ENCODE data around the gene KIF17. TPM values are rescaled to one million over a fixed set of nuclear protein-coding genes. Genes with fewer than 3 reads are reported as not detected.

KIF17 gene
- total and polyA plus RNA-seq, 2 of the 4 experiments (the other 2 are of a cell fraction): 4.5 to 5.7 TPM

- CTCF ChIA-PET: no interaction called here
- no peak overlapping the region for H2AFZ ChIP-seq (replicated peaks; ENCODE audit: low read length, poor library complexity)
- H2BK120ac ChIP-seq (ENCODE audit: low read depth, low read length): no peak overlapping the region
- H3K56ac ChIP-seq (ENCODE audit: extremely low read depth, insufficient read depth, low read length): no peak overlapping the region
- no peak overlapping the region for H2BK5ac ChIP-seq (ENCODE audit: low read depth, low read length, poor library complexity, severe bottlenecking)
- dilution Hi-C loops (cut with HindIII; ENCODE audit: low sequenced_read_pairs, unreplicated experiment): no loop called here
- H3K4me1 ChIP-seq (ENCODE audit: control insufficient read depth, insufficient read depth, low read length): peaks cover 2% of the 10 kb centered on the region
- peaks cover 50% of the 10 kb centered on the region for H3K36me3 ChIP-seq (ENCODE audit: control insufficient read depth, insufficient read depth, low read length)
- no peak overlapping the region for H3K4ac ChIP-seq (ENCODE audit: low read depth, low read length)
- H4K91ac ChIP-seq (ENCODE audit: insufficient read depth, low read depth, low read length): no peak overlapping the region
- ATAC-seq (ENCODE audit: low read depth) (no peak), DNase-seq (no peak)
- H3K23ac ChIP-seq (ENCODE audit: low read depth, low read length): no peak overlapping the region
- no peak overlapping the region for H2AK5ac ChIP-seq (ENCODE audit: low read depth, low read length)
- in situ Hi-C loops (cut with MboI; ENCODE audit: low sequenced_read_pairs): no loop called here
- peaks cover 3% of the 10 kb centered on the region for H3K9me1 ChIP-seq (ENCODE audit: insufficient read depth, low read length)
- no peaks in the 10 kb centered on the region for H3K27me3 ChIP-seq (ENCODE audit: control insufficient read depth, insufficient read depth, low read length)
- TF ChIP-seq USF2 (IDR thresholded peaks at IDR 0.05; ENCODE audit: low read depth, low read length) (no peak), POLR2A (IDR thresholded peaks at IDR 0.05; ENCODE audit: low read depth, low read length) (no peak), CHD1 (IDR thresholded peaks at IDR 0.05; ENCODE audit: low read depth, low read length) (no peak), BHLHE40 (IDR thresholded peaks at IDR 0.05; ENCODE audit: low read depth, low read length) (no peak), NFE2L2 (IDR thresholded peaks at IDR 0.05; ENCODE audit: low read depth, low read length) (no peak), MAZ (IDR thresholded peaks at IDR 0.05; ENCODE audit: borderline replicate concordance, low read depth, low read length) (no peak), CEBPB (IDR thresholded peaks at IDR 0.05; ENCODE audit: low read depth, low read length) (no peak), ELK1 (IDR thresholded peaks at IDR 0.05; ENCODE audit: borderline replicate concordance, low read depth, low read length) (no peak), MAFK (IDR thresholded peaks at IDR 0.05; ENCODE audit: low read depth, low read length) (no peak), FOS (IDR thresholded peaks at IDR 0.05; ENCODE audit: low read depth, low read length) (no peak), MXI1 (IDR thresholded peaks at IDR 0.05; ENCODE audit: borderline replicate concordance, low read depth, low read length) (no peak)
- WGBS, 2 experiments (ENCODE audit: extremely low coverage in 2 of 2, insufficient read length in 1 of 2): 95% methylated on average over 5 of the region's 12 CpGs; no CpG with 5 or more reads in 1 of the 2 experiments
- no peak overlapping the region for H3K4me3 ChIP-seq (ENCODE audit: insufficient read depth, low read depth, low read length)
- no peak overlapping the region for H3K4me2 ChIP-seq (ENCODE audit: low read depth, low read length)
- no peak overlapping the region for H3K18ac ChIP-seq (ENCODE audit: low read depth, low read length)
- H2BK20ac ChIP-seq (ENCODE audit: low read depth, low read length): no peak overlapping the region
- H3K79me1 ChIP-seq (ENCODE audit: low read depth in 1 of 2, low read length in 2 of 2): peaks cover 34 to 76% of the 10 kb centered on the region in 2 experiments
- no peak overlapping the region for H3K27ac ChIP-seq (ENCODE audit: insufficient read depth, low read length)
- H2AK9ac ChIP-seq (replicated peaks; ENCODE audit: low read depth, low read length, poor library complexity): no peak overlapping the region
- no TSS peak for BruUV-seq (replicated peaks)
- H4K20me1 ChIP-seq (ENCODE audit: insufficient read depth, low read length): no peaks in the 10 kb centered on the region; the same call in 1 of the 2 replicates
- H2BK15ac ChIP-seq (ENCODE audit: low read depth, low read length): no peak overlapping the region
- H3K9ac ChIP-seq (ENCODE audit: low read depth, low read length): no peak overlapping the region
- H3K9me3 ChIP-seq (ENCODE audit: control insufficient read depth, insufficient read depth, low read length): no peaks in the 10 kb centered on the region
- H4K8ac ChIP-seq (ENCODE audit: low read depth in 2 of 2, low read length in 2 of 2): no peak overlapping the region
- H3K14ac ChIP-seq (replicated peaks; ENCODE audit: low read depth, low read length): no peak overlapping the region
- H4K5ac ChIP-seq (ENCODE audit: low read depth, low read length): no peak overlapping the region
- POLR2A ChIA-PET (ENCODE audit: unreplicated experiment): no interaction called here
- intact Hi-C loops (cut with micrococcal nuclease): no loop called here
These were observed 60.8 kb downstream of the KIF17 start for GRCh38 chr1:20657024-20657423.

All from IMR-90 (cell line).